SK-N-SH (cell line): ENCODE measurements around the gene CCDC68. TPM values are rescaled to one million over a fixed set of nuclear protein-coding genes. Genes with fewer than 3 reads are reported as not detected.

Experiments used
- CTCF ChIA-PET: fragments of 300-600, 350-600 bp; formaldehyde crosslinking; extraction: SDS; loops from one replicate; lab custom pipeline; 2021; lab: Yijun Ruan, JAX
- POLR2A ChIA-PET: fragments of 350-600 bp; sonication (Branson Sonifier 250); formaldehyde crosslinking; extraction: SDS; loops from one replicate; lab custom pipeline; 2020; ENCODE audit warnings: antibody characterized with exemption, inconsistent platforms; lab: Yijun Ruan, JAX
- DNase-seq: peaks from one replicate; pipeline ENCODE4 v3.0.0; 2012
- H2AFZ ChIP-seq: fragments of 200-600 bp; sonication (generic); 2 replicates; pipeline ENCODE4 v1.8.1; 2016; ENCODE audit warnings: antibody characterized with exemption, mild to moderate bottlenecking, low read depth
- H3F3A ChIP-seq: fragments of 200-600 bp; sonication (generic); replicated peaks from 2 replicates; pipeline ENCODE3; 2016; ENCODE audit warnings: antibody characterized with exemption, mild to moderate bottlenecking; ENCODE audit not compliant: insufficient read depth
- H3K27ac ChIP-seq, 2 experiments: fragments of 200-500 bp in 1 of 2; fragments of 200-600 bp in 1 of 2; sonication (Bioruptor generic) in 1 of 2; sonication (generic), shearing (Covaris generic) in 1 of 2; 2 replicates each; pipeline versions ENCODE4 v1.5.1 to v1.6.1; 2014 to 2016; ENCODE audit warnings: low read depth in 2 of 2, inconsistent platforms in 1 of 2, low read length in 1 of 2, mild to moderate bottlenecking in 1 of 2, mixed read lengths in 1 of 2
- H3K27me3 ChIP-seq: fragments of 200-600 bp; sonication (generic), shearing (Covaris generic); 2 replicates; pipeline ENCODE4 v1.6.1; 2016; ENCODE audit warnings: mixed run types; ENCODE audit not compliant: insufficient read depth
- H3K36me3 ChIP-seq, 2 experiments: fragments of 200-500 bp in 1 of 2; fragments of 200-600 bp in 1 of 2; sonication (Bioruptor generic) in 1 of 2; sonication (generic) in 1 of 2; replicated peaks in 1 of 2; 2 replicates each; pipeline versions ENCODE3 to v1.5.1; 2014 to 2016; ENCODE audit warnings: low read length in 1 of 2, mild to moderate bottlenecking in 1 of 2; ENCODE audit not compliant: insufficient read depth in 2 of 2, control insufficient read depth in 1 of 2
- H3K4me1 ChIP-seq, 2 experiments: fragments of 200-500 bp in 1 of 2; fragments of 200-600 bp in 1 of 2; sonication (Bioruptor generic) in 1 of 2; sonication (generic), shearing (Covaris generic) in 1 of 2; 2 replicates each; pipeline versions ENCODE4 v1.5.1 to v1.6.1; 2014 to 2016; ENCODE audit warnings: low read depth in 1 of 2, low read length in 1 of 2, mixed run types in 1 of 2; ENCODE audit not compliant: insufficient read depth in 2 of 2, control insufficient read depth in 1 of 2
- H3K4me2 ChIP-seq: fragments of 200-600 bp; sonication (generic), shearing (Covaris generic); 2 replicates; pipeline ENCODE4 v1.6.1; 2017; ENCODE audit warnings: mixed run types
- H3K4me3 ChIP-seq, 2 experiments: fragments of 200-500 bp in 1 of 2; fragments of 200-600 bp in 1 of 2; sonication (Bioruptor generic) in 1 of 2; sonication (generic), shearing (Covaris generic) in 1 of 2; 2 replicates each; pipeline versions ENCODE4 v1.5.1 to v1.8.1; 2014 to 2016; ENCODE audit warnings: low read depth in 2 of 2, inconsistent platforms in 1 of 2, low read length in 1 of 2, mild to moderate bottlenecking in 1 of 2, mixed read lengths in 1 of 2, moderate library complexity in 1 of 2
- H3K79me2 ChIP-seq: fragments of 200-600 bp; sonication (generic); 2 replicates; pipeline ENCODE4 v1.8.1; 2017; ENCODE audit warnings: mild to moderate bottlenecking; ENCODE audit not compliant: insufficient read depth
- H3K9ac ChIP-seq: fragments of 200-600 bp; sonication (generic); 2 replicates; pipeline ENCODE4 v1.6.1; 2017; ENCODE audit warnings: mixed run types
- H3K9me2 ChIP-seq: fragments of 200-600 bp; sonication (generic); 2 replicates; pipeline ENCODE4 v1.6.1; 2017; ENCODE audit warnings: mixed run types
- H3K9me3 ChIP-seq: fragments of 200-600 bp; sonication (generic); 2 replicates; pipeline ENCODE4 v1.6.1; 2017; ENCODE audit warnings: mixed run types, mild to moderate bottlenecking, moderate library complexity
- H4K20me1 ChIP-seq: fragments of 200-600 bp; sonication (generic); 2 replicates; pipeline ENCODE4 v1.6.1; 2017; ENCODE audit warnings: mild to moderate bottlenecking, mixed run types; ENCODE audit not compliant: insufficient read depth
- CHD2 ChIP-seq: fragments of 150-350 bp; IDR thresholded peaks from 2 replicates; pipeline ENCODE4 v1.6.1; 2018; ENCODE audit warnings: low read length; ENCODE audit not compliant: partially characterized antibody
- ELF1 ChIP-seq: IDR thresholded peaks from 2 replicates; pipeline ENCODE4 v1.4.0; 2012
- EP300 ChIP-seq, 2 experiments: IDR thresholded peaks; 2 replicates each; pipeline versions ENCODE4 v1.4.0 to v1.6.1; 2012; ENCODE audit warnings: borderline replicate concordance in 1 of 2, low read depth in 1 of 2, low read length in 1 of 2
- EZH2phosphoT487 ChIP-seq: fragments of 200-600 bp; sonication (generic); IDR thresholded peaks from 2 replicates; pipeline ENCODE4 v1.6.1; 2017; ENCODE audit warnings: low read depth, mixed run types, mild to moderate bottlenecking, antibody characterized with exemption, moderate library complexity, borderline replicate concordance
- FOSL2 ChIP-seq: IDR thresholded peaks from 2 replicates; pipeline ENCODE4 v1.4.0; 2012; ENCODE audit warnings: low read depth, mild to moderate bottlenecking, moderate library complexity, borderline replicate concordance
- FOXJ3 ChIP-seq: sonication (generic); formaldehyde crosslinking; IDR thresholded peaks from 2 replicates; pipeline ENCODE4 v1.5.1; 2020; ENCODE audit warnings: mild to moderate bottlenecking, missing genetic modification reagents
- FOXM1 ChIP-seq: IDR thresholded peaks from 2 replicates; pipeline ENCODE4 v1.4.0; 2012; ENCODE audit warnings: low read depth, mild to moderate bottlenecking
- GATA2 ChIP-seq: sonication (generic); formaldehyde crosslinking; IDR thresholded peaks from 2 replicates; pipeline ENCODE4 v1.5.0; 2020; ENCODE audit warnings: mild to moderate bottlenecking, missing genetic modification reagents
- JUND ChIP-seq: IDR thresholded peaks from 2 replicates; pipeline ENCODE4 v1.4.0; 2012
- MXI1 ChIP-seq: IDR thresholded peaks from 2 replicates; pipeline ENCODE4 v1.6.1; 2012; ENCODE audit warnings: mild to moderate bottlenecking, low read depth, low read length, improper control_type of control experiment
- NFIC ChIP-seq: IDR thresholded peaks from 2 replicates; pipeline ENCODE4 v1.4.0; 2012; ENCODE audit warnings: borderline replicate concordance
- NRF1 ChIP-seq: IDR thresholded peaks from 2 replicates; pipeline ENCODE4 v1.6.1; 2012; ENCODE audit warnings: low read depth, mild to moderate bottlenecking, low read length
- RAD21 ChIP-seq: IDR thresholded peaks from 2 replicates; pipeline ENCODE4 v1.6.1; 2012; ENCODE audit warnings: mild to moderate bottlenecking, low read length
- RFX5 ChIP-seq: IDR thresholded peaks from 2 replicates; pipeline ENCODE4 v1.6.1; 2012; ENCODE audit warnings: mild to moderate bottlenecking, improper control_type of control experiment, low read length
- RXRA ChIP-seq: IDR thresholded peaks from 2 replicates; pipeline ENCODE4 v1.4.0; 2012; ENCODE audit warnings: low read depth, mild to moderate bottlenecking, borderline replicate concordance
- SMC3 ChIP-seq: IDR thresholded peaks from 2 replicates; pipeline ENCODE4 v1.6.1; 2012; ENCODE audit warnings: low read depth, low read length, improper control_type of control experiment
- TCF12 ChIP-seq: IDR thresholded peaks from 2 replicates; pipeline ENCODE4 v1.4.0; 2012
- WGBS: methylation state at CpG from one replicate; pipeline ENCODE4 v1.1.6; 2017; ENCODE audit warnings: low lambda C conversion rate; 5-methylcytosine and 5-hydroxymethylcytosine counted together
- polyA plus RNA-seq, 3 experiments: library from polyadenylated mRNA; depleted of rRNA; stranded (reverse); fragments of >200 nt; gene quantifications; 2 replicates each; pipeline ENCODE4 v1.2.3, GENCODE V29; 2012
- TF ChIP-seq, protein P1 (sequence below): fragments of 200-600 bp; sonication (generic); IDR thresholded peaks from 2 replicates; pipeline ENCODE4 v1.6.1; 2017; ENCODE audit warnings: antibody characterized with exemption, mild to moderate bottlenecking, moderate library complexity
- TF ChIP-seq, protein P2 (sequence below): IDR thresholded peaks from 2 replicates; pipeline ENCODE4 v1.4.0; 2012; ENCODE audit warnings: low read depth
- TF ChIP-seq, protein P3 (sequence below): IDR thresholded peaks from 2 replicates; pipeline ENCODE4 v1.4.0; 2012; ENCODE audit warnings: low read depth, borderline replicate concordance
- TF ChIP-seq, protein P4 (sequence below): IDR thresholded peaks from 2 replicates; pipeline ENCODE4 v1.6.1; 2012; ENCODE audit warnings: mild to moderate bottlenecking, low read depth, low read length, moderate library complexity
- TF ChIP-seq, protein P5 (sequence below): IDR thresholded peaks from 2 replicates; pipeline ENCODE4; 2012

Gene CCDC68
- polyA plus RNA-seq, 1 of the 3 experiments (the other 2 are of a cell fraction), result not detected

DNA sequence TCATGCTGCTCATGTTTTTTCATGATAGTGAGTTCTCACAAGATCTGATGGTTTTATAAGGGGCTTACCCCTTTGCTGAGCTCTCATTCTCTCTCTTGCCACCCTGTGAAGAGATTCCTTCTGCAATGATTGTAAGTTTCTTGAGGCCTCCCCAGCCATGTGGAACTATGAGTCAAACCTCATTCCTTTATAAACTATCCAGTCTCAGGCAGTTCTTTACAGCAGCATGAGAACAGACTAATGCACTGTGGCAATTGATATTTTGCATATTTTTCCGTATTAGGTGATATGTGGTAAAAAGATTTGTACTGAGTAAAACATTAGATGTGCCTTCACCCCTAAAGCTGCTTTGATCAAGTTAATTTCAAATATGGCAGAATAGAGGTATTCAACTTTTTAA, 82.2 kb downstream of the CCDC68 start:
- Histone ChIP-seq H3K4me3 (no peak overlapping the region), H3K4me2 (no peak overlapping the region), H3K79me2 (no peaks in the 10 kb centered on the region), H3K9me3 (no peaks in the 10 kb centered on the region), H3K9ac (no peak overlapping the region), H4K20me1 (no peaks in the 10 kb centered on the region), H3K4me1 (peaks cover 0 to 15% of the 10 kb centered on the region in 2 experiments; a peak in 2 of 4 replicates), H3K9me2 (no peaks in the 10 kb centered on the region), H3K27me3 (no peaks in the 10 kb centered on the region), H3K27ac (no peak overlapping the region), H3K36me3 (no peaks in the 10 kb centered on the region), H3F3A (no peaks in the 10 kb centered on the region), H2AFZ (no peak overlapping the region)
- TF ChIP-seq RAD21 (no peak), JUND (no peak), FOSL2 (no peak), FOXJ3 (CRISPR knock-in tag) (no peak), TCF12 (no peak), RFX5 (no peak), EZH2phosphoT487 (no peak)
- CTCF ChIA-PET, result no interaction called here
- DNase-seq, result no peak
- 100% methylated on average over 1 of the region's 1 CpG for WGBS
- POLR2A ChIA-PET, result no interaction called here

DNA sequence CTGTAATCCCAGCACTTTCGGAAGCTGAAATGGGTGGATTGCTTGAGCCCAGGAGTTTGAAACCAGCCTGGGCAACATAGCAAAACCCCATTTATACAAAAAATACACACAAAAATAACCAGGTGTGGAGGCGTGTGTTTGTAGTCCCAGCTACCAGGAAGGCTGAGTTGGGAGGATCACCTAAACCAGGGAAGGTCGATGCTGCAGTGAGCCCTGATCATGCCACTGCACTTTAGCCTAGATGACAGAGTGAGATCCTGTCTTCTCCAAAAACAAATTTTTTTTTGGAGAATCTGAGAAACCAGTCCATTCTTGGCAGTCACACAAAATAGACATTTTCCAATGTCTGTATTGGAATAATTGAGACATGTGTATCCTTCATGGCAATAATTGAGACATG, 84.2 kb downstream of the CCDC68 start:
- 100% methylated on average over 1 of the region's 3 CpGs for WGBS
- H3F3A ChIP-seq, result no peaks in the 10 kb centered on the region
- no peak for TF ChIP-seq ELF1
- TF ChIP-seq, protein P1, sequence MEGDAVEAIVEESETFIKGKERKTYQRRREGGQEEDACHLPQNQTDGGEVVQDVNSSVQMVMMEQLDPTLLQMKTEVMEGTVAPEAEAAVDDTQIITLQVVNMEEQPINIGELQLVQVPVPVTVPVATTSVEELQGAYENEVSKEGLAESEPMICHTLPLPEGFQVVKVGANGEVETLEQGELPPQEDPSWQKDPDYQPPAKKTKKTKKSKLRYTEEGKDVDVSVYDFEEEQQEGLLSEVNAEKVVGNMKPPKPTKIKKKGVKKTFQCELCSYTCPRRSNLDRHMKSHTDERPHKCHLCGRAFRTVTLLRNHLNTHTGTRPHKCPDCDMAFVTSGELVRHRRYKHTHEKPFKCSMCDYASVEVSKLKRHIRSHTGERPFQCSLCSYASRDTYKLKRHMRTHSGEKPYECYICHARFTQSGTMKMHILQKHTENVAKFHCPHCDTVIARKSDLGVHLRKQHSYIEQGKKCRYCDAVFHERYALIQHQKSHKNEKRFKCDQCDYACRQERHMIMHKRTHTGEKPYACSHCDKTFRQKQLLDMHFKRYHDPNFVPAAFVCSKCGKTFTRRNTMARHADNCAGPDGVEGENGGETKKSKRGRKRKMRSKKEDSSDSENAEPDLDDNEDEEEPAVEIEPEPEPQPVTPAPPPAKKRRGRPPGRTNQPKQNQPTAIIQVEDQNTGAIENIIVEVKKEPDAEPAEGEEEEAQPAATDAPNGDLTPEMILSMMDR, result no peak
- TF ChIP-seq RFX5, result no peak
- TF ChIP-seq NRF1, result no peak
- TF ChIP-seq FOXM1, result no peak
- TF ChIP-seq, protein P2, sequence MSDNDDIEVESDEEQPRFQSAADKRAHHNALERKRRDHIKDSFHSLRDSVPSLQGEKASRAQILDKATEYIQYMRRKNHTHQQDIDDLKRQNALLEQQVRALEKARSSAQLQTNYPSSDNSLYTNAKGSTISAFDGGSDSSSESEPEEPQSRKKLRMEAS, result no peak
- TF ChIP-seq, protein P3, sequence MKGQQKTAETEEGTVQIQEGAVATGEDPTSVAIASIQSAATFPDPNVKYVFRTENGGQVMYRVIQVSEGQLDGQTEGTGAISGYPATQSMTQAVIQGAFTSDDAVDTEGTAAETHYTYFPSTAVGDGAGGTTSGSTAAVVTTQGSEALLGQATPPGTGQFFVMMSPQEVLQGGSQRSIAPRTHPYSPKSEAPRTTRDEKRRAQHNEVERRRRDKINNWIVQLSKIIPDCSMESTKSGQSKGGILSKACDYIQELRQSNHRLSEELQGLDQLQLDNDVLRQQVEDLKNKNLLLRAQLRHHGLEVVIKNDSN, result no peak
- TF ChIP-seq RXRA, result no peak
- no peak for TF ChIP-seq NFIC
- no peak for TF ChIP-seq SMC3
- no peak for TF ChIP-seq CHD2
- TF ChIP-seq JUND, result no peak
- TF ChIP-seq EP300 (IDR thresholded peaks at IDR 0.05; ENCODE audit: borderline replicate concordance in 1 of 2, low read depth in 1 of 2, low read length in 1 of 2), result no peak
- TF ChIP-seq MXI1, result no peak
- no peak for TF ChIP-seq FOXJ3 (CRISPR knock-in tag)
- TF ChIP-seq, protein P4, sequence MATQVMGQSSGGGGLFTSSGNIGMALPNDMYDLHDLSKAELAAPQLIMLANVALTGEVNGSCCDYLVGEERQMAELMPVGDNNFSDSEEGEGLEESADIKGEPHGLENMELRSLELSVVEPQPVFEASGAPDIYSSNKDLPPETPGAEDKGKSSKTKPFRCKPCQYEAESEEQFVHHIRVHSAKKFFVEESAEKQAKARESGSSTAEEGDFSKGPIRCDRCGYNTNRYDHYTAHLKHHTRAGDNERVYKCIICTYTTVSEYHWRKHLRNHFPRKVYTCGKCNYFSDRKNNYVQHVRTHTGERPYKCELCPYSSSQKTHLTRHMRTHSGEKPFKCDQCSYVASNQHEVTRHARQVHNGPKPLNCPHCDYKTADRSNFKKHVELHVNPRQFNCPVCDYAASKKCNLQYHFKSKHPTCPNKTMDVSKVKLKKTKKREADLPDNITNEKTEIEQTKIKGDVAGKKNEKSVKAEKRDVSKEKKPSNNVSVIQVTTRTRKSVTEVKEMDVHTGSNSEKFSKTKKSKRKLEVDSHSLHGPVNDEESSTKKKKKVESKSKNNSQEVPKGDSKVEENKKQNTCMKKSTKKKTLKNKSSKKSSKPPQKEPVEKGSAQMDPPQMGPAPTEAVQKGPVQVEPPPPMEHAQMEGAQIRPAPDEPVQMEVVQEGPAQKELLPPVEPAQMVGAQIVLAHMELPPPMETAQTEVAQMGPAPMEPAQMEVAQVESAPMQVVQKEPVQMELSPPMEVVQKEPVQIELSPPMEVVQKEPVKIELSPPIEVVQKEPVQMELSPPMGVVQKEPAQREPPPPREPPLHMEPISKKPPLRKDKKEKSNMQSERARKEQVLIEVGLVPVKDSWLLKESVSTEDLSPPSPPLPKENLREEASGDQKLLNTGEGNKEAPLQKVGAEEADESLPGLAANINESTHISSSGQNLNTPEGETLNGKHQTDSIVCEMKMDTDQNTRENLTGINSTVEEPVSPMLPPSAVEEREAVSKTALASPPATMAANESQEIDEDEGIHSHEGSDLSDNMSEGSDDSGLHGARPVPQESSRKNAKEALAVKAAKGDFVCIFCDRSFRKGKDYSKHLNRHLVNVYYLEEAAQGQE, result no peak
- TF ChIP-seq, protein P5, sequence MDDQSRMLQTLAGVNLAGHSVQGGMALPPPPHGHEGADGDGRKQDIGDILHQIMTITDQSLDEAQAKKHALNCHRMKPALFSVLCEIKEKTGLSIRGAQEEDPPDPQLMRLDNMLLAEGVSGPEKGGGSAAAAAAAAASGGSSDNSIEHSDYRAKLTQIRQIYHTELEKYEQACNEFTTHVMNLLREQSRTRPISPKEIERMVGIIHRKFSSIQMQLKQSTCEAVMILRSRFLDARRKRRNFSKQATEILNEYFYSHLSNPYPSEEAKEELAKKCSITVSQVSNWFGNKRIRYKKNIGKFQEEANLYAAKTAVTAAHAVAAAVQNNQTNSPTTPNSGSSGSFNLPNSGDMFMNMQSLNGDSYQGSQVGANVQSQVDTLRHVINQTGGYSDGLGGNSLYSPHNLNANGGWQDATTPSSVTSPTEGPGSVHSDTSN, result no peak
- no peak for TF ChIP-seq GATA2 (CRISPR knock-in tag)
- POLR2A ChIA-PET, result no interaction called here
- peaks cover 0 to 3% of the 10 kb centered on the region in 2 experiments; a peak in 2 of 4 replicates for H3K4me1 ChIP-seq
- no peak overlapping the region for H3K4me3 ChIP-seq
- no peak overlapping the region for H2AFZ ChIP-seq
- DNase-seq, result no peak
- no peak overlapping the region for H3K9ac ChIP-seq
- no peaks in the 10 kb centered on the region for H3K9me3 ChIP-seq
- H3K79me2 ChIP-seq, result no peaks in the 10 kb centered on the region
- no peak overlapping the region for H3K4me2 ChIP-seq
- H3K9me2 ChIP-seq, result no peaks in the 10 kb centered on the region
- no peaks in the 10 kb centered on the region for H3K36me3 ChIP-seq
- H4K20me1 ChIP-seq, result no peaks in the 10 kb centered on the region
- CTCF ChIA-PET, result interaction anchor here (0.9 kb wide), 1 partner anchor 26 kb away, joined by 3 read pairs; no protein-coding TSS in a partner anchor
- no peak overlapping the region for H3K27ac ChIP-seq
- no peaks in the 10 kb centered on the region for H3K27me3 ChIP-seq
